HT1080 (cell line): ENCODE results near the gene CKAP5. TPM values are rescaled to one million over a fixed set of nuclear protein-coding genes. Genes with fewer than 3 reads are reported as not detected.

Experiments used
- DNase-seq: peaks from one replicate; pipeline ENCODE4 v3.0.0-alpha.2; 2015; ENCODE audit warnings: low read depth
- small RNA-seq: library from RNA; depleted of rRNA; stranded (forward); fragments of <200 nt; gene quantifications from one replicate; pipeline ENCODE3, GENCODE V24; 2014
- total RNA-seq: library from RNA; depleted of rRNA; stranded (reverse); fragments of >200 nt; shearing (Covaris generic); gene quantifications from 2 replicates; pipeline ENCODE4 v1.2.3, GENCODE V29; 2014; rRNA removed

Gene CKAP5
- total RNA-seq, 1 experiment from 2014 or later = 90.7 TPM

- peak; percentile 96 for DNase-seq
Observed at GRCh38 chr11:46700241-46701077, 145.6 kb downstream of the CKAP5 start, which contains the start of the genes ARHGAP1 and ZNF408. ARHGAP1 (minus strand) TSS chr11:46700619; CDS start chr11:46696107, 4,512 bp downstream. ZNF408 (plus strand) TSS chr11:46701031; CDS start chr11:46701048, 17 bp downstream.

- no peak for DNase-seq
Observed at GRCh38 chr11:46698597-46698996, 147.5 kb downstream of the CKAP5 start.

GRCh38 chr11:46697723-46698122 is 148.4 kb downstream of the CKAP5 start:
- no peak for DNase-seq

- no peak for DNase-seq
Observed at GRCh38 chr11:46697303-46697702, 148.8 kb downstream of the CKAP5 start.

- no peak for DNase-seq
Observed at GRCh38 chr11:46696212-46696558, 149.9 kb downstream of the CKAP5 start.

GRCh38 chr11:46695345-46696211 is 150.5 kb downstream of the CKAP5 start:
- DNase-seq = no peak

- DNase-seq = no peak
Observed at GRCh38 chr11:46694607-46695006, 151.5 kb downstream of the CKAP5 start.

GRCh38 chr11:46694072-46694471 is 152.0 kb downstream of the CKAP5 start:
- no peak for DNase-seq

- no peak for DNase-seq
Observed at GRCh38 chr11:46693597-46694012, 152.5 kb downstream of the CKAP5 start.

Small RNAs within 50 kb of the gene (small RNA-seq; reads per million reads assigned to genes)
- gene MIR5582 = not detected
- not detected for gene RF00573
- gene SNORD67 = 13.7 reads per million, percentile 92 among the genes with 10 or more reads in this experiment

Other genes starting within 250 kb of the CKAP5 start
- gene HARBI1, start 229.1 kb downstream of the CKAP5 start, total RNA-seq = 4.5 TPM in 2 replicates
- gene ATG13, start 228.7 kb downstream of the CKAP5 start, total RNA-seq = 68.6 and 117 TPM in 2 replicates
- 27.4 and 46.9 TPM in 2 replicates for gene ARHGAP1, start 145.7 kb downstream of the CKAP5 start, total RNA-seq
- 11.5 and 11.8 TPM in 2 replicates for gene ZNF408, start 145.2 kb downstream of the CKAP5 start, total RNA-seq
- gene F2, start 127.1 kb downstream of the CKAP5 start, total RNA-seq = not detected in 2 replicates
- 1.9 and 2.1 TPM in 2 replicates for gene LRP4, start 72.3 kb upstream of the CKAP5 start, total RNA-seq
- 10.0 and 16.2 TPM in 2 replicates for gene CSTPP1, start 90.5 kb upstream of the CKAP5 start, total RNA-seq